Measurements from ENCODE around the gene PCNX2. TPM values are rescaled to one million over a fixed set of nuclear protein-coding genes. Genes with fewer than 3 reads are reported as not detected.

Gene PCNX2
- total RNA-seq, 2 donors from 2014 or later = 64.1 to 70.1 TPM

DNA sequence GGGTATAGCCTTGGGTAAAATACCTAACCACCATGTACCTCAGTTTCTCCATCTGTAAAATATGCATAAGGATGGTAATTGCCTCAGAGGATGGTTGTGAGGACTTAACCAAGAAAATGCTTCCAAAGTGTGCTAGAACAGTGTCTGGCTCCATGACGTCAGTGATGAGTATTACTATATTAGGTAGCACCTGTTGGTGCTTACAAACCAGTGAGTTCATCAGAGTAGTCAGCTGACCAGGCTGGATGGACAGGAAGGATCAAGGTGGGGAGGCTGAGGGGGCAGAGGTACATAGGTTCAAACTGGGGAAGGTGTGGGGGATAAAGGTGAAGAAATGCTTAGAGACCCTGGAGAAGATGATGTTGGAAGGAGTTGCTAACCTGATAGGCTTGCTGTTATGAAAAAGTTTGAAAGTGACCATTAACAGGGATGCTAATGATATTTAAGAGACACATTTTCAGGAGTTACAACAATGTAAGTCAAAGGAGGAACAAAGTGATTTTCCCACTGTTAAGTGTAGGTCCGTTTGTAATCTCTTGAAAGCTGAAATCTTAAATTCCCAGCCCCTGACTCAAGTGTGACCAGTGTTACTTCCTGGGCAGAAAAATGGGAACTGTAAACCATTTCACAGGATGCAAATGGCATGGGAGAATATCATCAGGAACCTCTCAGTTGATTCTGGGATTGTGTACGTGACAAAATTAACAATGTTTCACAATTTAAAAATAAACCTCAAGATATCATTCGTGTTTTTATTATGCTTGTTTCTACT lies 340.7 kb downstream of the PCNX2 start:
- peaks cover 10% of the 10 kb centered on the region for H3K36me3 Mint-ChIP-seq (ENCODE audit: low read depth)
- H3K27me3 Mint-ChIP-seq = no peaks in the 10 kb centered on the region
- H3K4me1 Mint-ChIP-seq = peaks cover 31% of the 10 kb centered on the region
- DNase-seq (no peak), ATAC-seq (no peak)
- H3K4me3 Mint-ChIP-seq = no peak overlapping the region
- no peaks in the 10 kb centered on the region for H3K9me3 ChIP-seq (ENCODE audit: control insufficient read depth, low read length, poor library complexity, severe bottlenecking)
- no peak overlapping the region for H3K27ac Mint-ChIP-seq

DNA sequence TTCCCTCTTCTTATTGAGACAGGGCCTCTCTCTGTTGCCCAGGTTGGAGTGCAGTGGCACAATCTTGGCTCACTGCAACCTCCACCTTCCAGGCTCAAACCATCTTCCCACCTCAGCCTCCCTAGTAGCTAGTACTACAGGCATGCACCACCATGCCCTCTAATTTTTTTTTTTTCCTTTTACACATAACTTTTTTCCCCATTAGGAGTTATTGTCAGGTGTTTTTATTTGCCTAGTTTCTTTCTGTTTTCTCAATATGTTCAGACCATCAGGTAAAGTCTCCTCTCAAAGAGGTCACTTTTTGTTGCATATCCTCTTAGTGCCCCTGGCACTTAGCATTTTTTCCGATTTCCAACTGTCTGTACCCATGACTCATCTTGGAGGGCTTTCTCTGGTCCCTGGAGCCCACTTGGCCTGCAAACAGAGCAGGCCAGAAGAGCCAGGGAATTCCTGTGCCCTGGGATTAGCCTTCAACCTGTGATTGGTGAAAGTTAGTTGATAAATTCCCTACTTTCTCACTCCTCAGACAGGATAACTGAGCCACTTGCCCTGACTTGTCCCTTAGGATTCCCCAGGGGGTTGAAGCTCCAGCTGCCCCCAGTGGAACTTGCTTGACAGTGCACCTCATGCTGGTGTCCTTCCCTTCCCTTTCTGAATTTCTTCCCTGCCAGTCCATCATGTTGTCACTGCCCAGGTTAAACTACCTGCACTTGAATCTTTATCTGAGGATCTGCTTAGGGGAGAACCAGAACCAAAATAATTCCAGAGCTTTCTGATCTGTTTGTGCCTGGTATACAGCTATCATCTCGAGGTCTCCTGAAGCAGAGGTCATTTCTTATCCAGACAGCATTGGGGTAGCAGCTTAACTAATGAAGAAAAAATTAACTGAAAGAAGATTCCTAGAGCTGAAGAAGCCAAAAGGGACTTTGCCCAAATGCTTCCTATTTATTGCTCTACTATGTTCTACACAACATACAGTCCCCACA lies 342.7 kb downstream of the PCNX2 start:
- peaks cover 32% of the 10 kb centered on the region for H3K4me1 Mint-ChIP-seq
- H3K4me3 Mint-ChIP-seq = peak overlapping the region; percentile 49
- no peaks in the 10 kb centered on the region for H3K9me3 ChIP-seq (ENCODE audit: control insufficient read depth, low read length, poor library complexity, severe bottlenecking)
- DNase-seq = no peak
- peak overlapping the region; percentile 29 for H3K27ac Mint-ChIP-seq
- H3K27me3 Mint-ChIP-seq = no peaks in the 10 kb centered on the region
- peaks cover 6% of the 10 kb centered on the region for H3K36me3 Mint-ChIP-seq (ENCODE audit: low read depth)
- ATAC-seq = peak; percentile 23

- ATAC-seq (no peak), DNase-seq (no peak)
- peak overlapping the region; percentile 93 for H3K4me3 Mint-ChIP-seq
- peak overlapping the region; percentile 86 for H3K27ac Mint-ChIP-seq
- H3K9me3 ChIP-seq (ENCODE audit: control insufficient read depth, low read length, poor library complexity, severe bottlenecking) = no peaks in the 10 kb centered on the region
- H3K27me3 Mint-ChIP-seq = no peaks in the 10 kb centered on the region
- no peaks in the 10 kb centered on the region for H3K36me3 Mint-ChIP-seq (ENCODE audit: low read depth)
- H3K4me1 Mint-ChIP-seq = peaks cover 32% of the 10 kb centered on the region
These were observed 343.9 kb downstream of the PCNX2 start for GRCh38 chr1:232951605-232952004.

GRCh38 chr1:232951180-232951579 lies 344.3 kb downstream of the PCNX2 start:
- DNase-seq = no peak
- no peaks in the 10 kb centered on the region for H3K9me3 ChIP-seq (ENCODE audit: control insufficient read depth, low read length, poor library complexity, severe bottlenecking)
- H3K4me1 Mint-ChIP-seq = peaks cover 32% of the 10 kb centered on the region
- H3K4me3 Mint-ChIP-seq = peak overlapping the region; percentile 93
- no peaks in the 10 kb centered on the region for H3K36me3 Mint-ChIP-seq (ENCODE audit: low read depth)
- peak; percentile 32 for ATAC-seq
- H3K27me3 Mint-ChIP-seq = no peaks in the 10 kb centered on the region
- peak overlapping the region; percentile 86 for H3K27ac Mint-ChIP-seq

DNA sequence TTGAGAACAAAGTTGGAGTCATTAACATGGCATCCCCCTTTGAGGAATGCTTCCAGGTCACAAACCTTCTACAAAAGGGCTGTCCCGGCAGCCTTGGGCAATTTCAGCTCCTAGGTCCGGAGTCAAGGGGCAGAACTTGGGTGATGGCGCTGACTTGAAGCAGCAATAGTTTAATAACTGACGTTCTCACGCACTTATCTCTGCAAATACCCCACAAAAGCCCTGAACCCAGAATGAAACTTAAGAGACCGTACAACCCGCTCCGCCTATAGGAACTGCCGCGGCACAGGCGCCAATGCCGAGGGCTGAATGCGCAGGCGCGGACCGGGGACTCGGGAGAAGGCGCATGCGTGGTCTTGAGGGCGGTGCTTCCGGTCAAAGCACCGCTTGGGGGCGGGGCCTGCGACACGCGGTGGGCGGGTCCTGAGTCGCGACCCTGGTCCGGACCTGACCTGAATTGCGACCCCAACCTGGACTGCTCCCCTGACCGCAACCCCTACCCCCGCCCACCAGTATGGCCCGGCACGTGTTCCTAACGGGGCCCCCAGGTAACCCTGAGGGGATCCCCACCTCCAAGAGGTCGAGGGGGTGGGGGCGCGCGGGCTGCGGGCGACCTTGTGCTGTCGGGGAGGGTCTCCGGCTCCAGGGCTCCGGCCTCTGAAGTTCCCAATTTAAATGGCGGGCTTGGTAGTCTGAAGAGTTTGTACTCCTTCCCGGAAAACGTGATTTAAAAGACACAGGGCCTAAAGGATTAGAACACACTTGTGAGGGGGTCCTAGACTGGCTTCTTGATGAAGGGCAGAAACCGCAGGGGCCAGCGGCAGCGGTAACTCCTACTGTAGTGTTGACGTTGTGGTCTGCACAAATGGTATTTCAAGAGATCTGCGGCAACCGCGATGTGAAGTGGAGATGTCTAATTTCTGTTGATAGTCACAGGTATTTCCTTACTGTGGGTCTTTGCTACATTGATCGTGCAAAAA lies 345.0 kb downstream of the PCNX2 start, which contains the start of gene NTPCR:
Gene NTPCR (plus strand): TSS at position 415 of the 980 bp plus-strand sequence. CDS start 100 bp downstream, at position 515.
- Mint-ChIP-seq H3K4me1 (peaks cover 32% of the 10 kb centered on the region), H3K36me3 (ENCODE audit: low read depth) (no peaks in the 10 kb centered on the region), H3K27me3 (no peaks in the 10 kb centered on the region), H3K27ac (peak within 1 kb of the TSS; percentile 86), H3K4me3 (peak within 1 kb of the TSS; percentile 93)
- DNase-seq = peak; percentile 89 to 97 (median 93)
- H3K9me3 ChIP-seq (ENCODE audit: control insufficient read depth, low read length, poor library complexity, severe bottlenecking) = no peaks in the 10 kb centered on the region
- peak; percentile 88 for ATAC-seq

GRCh38 chr1:232949636-232950196 lies 345.8 kb downstream of the PCNX2 start:
- H3K27ac Mint-ChIP-seq = peak overlapping the region; percentile 86
- H3K27me3 Mint-ChIP-seq = no peaks in the 10 kb centered on the region
- ATAC-seq = no peak

DNA sequence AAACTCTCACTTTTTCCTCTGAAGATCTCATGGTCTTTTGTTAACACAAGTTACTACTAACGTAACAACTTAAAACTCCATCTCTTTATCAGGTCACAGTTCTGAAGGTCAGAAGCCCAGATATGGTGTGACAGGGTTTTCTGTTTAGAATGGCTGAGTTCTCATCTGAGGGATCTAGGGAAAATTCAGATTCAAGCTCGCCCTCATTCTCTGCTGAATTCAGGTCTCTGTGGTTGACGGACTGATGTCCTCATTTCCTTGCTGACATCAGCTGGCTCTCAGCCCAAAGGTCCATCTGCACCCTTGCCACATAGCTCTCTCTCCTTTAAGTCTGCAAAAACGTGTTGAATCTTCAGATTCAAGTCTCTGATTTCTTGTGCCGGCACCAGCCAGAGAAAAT lies 351.2 kb downstream of the PCNX2 start:
- no peak for DNase-seq
- Mint-ChIP-seq H3K4me1 (peaks cover 5% of the 10 kb centered on the region), H3K27ac (peak overlapping the region; percentile 34), H3K4me3 (peak overlapping the region; percentile 2), H3K36me3 (ENCODE audit: low read depth) (no peaks in the 10 kb centered on the region), H3K27me3 (no peaks in the 10 kb centered on the region)
- no peaks in the 10 kb centered on the region for H3K9me3 ChIP-seq (ENCODE audit: control insufficient read depth, low read length, poor library complexity, severe bottlenecking)
- ATAC-seq = no peak

More at GRCh38 chr1:232949636-232950196, 345.8 kb downstream of the PCNX2 start:
- no peaks in the 10 kb centered on the region for H3K9me3 ChIP-seq (ENCODE audit: control insufficient read depth, low read length, poor library complexity, severe bottlenecking)
- no peak for DNase-seq
- Mint-ChIP-seq H3K36me3 (ENCODE audit: low read depth) (no peaks in the 10 kb centered on the region), H3K4me1 (peaks cover 29% of the 10 kb centered on the region), H3K4me3 (peak overlapping the region; percentile 93)

DNA sequence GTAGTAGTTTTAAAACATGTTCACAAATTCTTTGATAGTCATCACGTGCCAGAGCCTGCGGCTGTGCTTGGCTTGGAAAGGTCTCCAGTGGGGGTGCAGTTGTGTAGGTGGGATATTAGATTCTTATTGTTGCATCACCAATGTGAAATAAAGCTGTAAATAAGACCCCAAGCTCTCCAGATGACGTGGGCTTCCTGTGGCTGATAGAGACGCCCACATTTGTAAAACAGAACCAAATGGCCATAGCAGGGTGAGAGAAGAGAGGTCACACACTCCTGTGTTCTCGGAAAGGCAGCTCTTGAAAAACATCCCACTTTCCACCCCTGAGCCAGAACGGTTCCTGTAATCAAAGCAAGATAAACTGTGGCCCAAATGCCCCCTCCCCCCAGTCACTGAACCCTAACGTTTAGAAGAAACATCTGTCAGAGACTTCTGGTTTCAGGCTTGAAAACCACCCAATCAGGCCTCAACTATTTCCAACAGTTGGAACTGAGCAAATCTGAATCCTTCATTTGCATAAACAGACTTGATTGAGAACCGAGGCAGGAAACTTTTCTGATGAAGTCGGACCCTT lies 351.8 kb downstream of the PCNX2 start:
- Mint-ChIP-seq H3K36me3 (ENCODE audit: low read depth) (no peaks in the 10 kb centered on the region), H3K27ac (peak overlapping the region; percentile 34), H3K4me1 (peaks cover 5% of the 10 kb centered on the region), H3K4me3 (no peak overlapping the region), H3K27me3 (no peaks in the 10 kb centered on the region)
- no peaks in the 10 kb centered on the region for H3K9me3 ChIP-seq (ENCODE audit: control insufficient read depth, low read length, poor library complexity, severe bottlenecking)
- ATAC-seq (no peak), DNase-seq (no peak)

- Mint-ChIP-seq H3K4me1 (peaks cover 5% of the 10 kb centered on the region), H3K27me3 (peaks cover 5% of the 10 kb centered on the region), H3K36me3 (ENCODE audit: low read depth) (no peaks in the 10 kb centered on the region), H3K27ac (no peak overlapping the region), H3K4me3 (no peak overlapping the region)
- no peaks in the 10 kb centered on the region for H3K9me3 ChIP-seq (ENCODE audit: control insufficient read depth, low read length, poor library complexity, severe bottlenecking)
- DNase-seq (no peak), ATAC-seq (no peak)
These were observed 352.9 kb downstream of the PCNX2 start for GRCh38 chr1:232942413-232943294.

GRCh38 chr1:232940262-232940661 lies 355.3 kb downstream of the PCNX2 start:
- H3K27me3 Mint-ChIP-seq = peaks cover 12% of the 10 kb centered on the region
- H3K4me3 Mint-ChIP-seq = no peak overlapping the region
- DNase-seq (no peak), ATAC-seq (no peak)
- H3K9me3 ChIP-seq (ENCODE audit: control insufficient read depth, low read length, poor library complexity, severe bottlenecking) = no peaks in the 10 kb centered on the region
- no peak overlapping the region for H3K27ac Mint-ChIP-seq
- H3K4me1 Mint-ChIP-seq = peaks cover 5% of the 10 kb centered on the region
- H3K36me3 Mint-ChIP-seq (ENCODE audit: low read depth) = no peaks in the 10 kb centered on the region

DNA sequence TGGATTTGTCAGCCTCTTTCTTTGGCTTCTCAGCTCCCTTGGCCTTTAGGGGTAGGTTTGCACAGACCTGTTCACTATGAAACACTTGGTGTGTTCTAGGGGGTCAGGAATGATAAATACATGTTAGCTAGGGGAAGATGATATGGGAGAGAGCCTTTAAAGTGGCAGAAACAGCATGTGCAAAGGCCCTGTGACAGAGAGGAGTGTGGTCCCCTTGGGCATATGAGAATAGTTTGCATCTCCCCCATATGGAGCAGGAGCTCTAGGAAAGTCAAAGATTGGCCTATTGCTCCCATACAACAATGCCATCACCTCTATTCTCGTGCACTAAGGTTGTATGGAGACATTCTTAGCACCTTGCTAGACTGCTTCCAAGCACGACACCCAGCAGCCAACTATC lies 355.8 kb downstream of the PCNX2 start:
- peaks cover 5% of the 10 kb centered on the region for H3K4me1 Mint-ChIP-seq
- DNase-seq (no peak), ATAC-seq (no peak)
- no peaks in the 10 kb centered on the region for H3K9me3 ChIP-seq (ENCODE audit: control insufficient read depth, low read length, poor library complexity, severe bottlenecking)
- no peak overlapping the region for H3K4me3 Mint-ChIP-seq
- no peak overlapping the region for H3K27ac Mint-ChIP-seq
- peaks cover 12% of the 10 kb centered on the region for H3K27me3 Mint-ChIP-seq
- H3K36me3 Mint-ChIP-seq (ENCODE audit: low read depth) = no peaks in the 10 kb centered on the region

Measured in T-helper 17 cell (primary cell).